Glomerular endothelial cell (primary cell): Measurements from ENCODE around the gene ABCG1. TPM values are rescaled to one million over a fixed set of nuclear protein-coding genes. Genes with fewer than 3 reads are reported as not detected.

Experiments used
- DNase-seq: peaks from one replicate; pipeline ENCODE4 v3.0.0-alpha.2; 2011; ENCODE audit warnings: low read depth, low spot score; ENCODE audit errors: extremely low read depth
- total RNA-seq: library from RNA; depleted of rRNA; stranded (reverse); fragments of >200 nt; gene quantifications from 2 replicates; pipeline ENCODE4 v1.2.3, GENCODE V29; 2015

Gene ABCG1
- total RNA-seq, 1 donor from 2014 or later = 66.0 TPM

DNA sequence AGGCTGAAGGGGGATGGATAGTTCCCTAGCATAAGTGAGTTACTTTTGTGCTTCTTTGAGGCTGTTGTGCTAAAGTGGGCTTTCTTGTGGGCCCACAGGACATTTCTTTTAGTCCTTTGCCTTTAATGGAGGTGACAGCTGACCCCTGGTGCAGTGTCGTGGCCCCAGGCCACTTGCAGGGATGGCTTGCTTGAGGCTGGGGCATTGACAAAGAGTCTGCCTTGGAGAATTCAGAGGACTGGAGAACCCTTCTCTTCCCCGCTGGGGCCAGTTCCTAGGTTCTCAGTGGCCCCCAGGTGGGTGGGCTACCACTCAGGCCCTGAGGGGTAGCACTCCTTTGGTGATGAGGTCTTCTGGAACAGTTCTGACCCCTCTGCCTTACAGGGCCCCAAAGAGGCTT lies 12.8 kb downstream of the ABCG1 start:
- no peak for DNase-seq

DNA sequence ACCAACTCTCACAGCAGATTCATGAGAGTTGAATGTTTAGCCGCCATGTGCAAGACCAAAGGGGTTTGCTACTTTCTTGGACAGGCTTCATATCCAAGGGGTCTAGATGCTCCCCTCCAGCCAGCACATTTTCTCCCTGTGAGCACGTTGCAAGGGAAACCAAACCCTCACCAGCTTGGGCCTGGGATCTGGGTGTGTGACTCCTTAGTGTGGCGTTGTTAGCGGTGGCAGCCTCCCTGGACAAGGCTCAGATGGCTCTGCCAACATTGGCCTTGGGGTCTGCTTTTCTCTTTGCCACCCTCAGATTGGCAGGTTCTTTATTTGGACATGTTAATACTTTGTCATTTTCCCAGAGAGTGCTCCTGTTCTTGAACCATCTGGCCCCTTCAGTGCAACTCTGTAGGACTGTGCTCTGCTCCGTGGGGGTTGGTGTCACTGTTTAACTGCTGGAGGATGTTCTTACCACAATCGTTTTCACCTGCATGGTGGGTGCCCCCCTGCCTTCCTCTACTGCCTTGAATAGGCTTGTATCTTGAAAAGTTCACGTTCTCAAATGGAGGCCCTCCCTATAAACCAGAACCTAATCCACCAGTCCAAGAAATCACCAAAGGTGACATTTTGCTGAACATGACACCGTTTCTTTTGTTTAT lies 13.4 kb downstream of the ABCG1 start:
- no peak for DNase-seq

DNA sequence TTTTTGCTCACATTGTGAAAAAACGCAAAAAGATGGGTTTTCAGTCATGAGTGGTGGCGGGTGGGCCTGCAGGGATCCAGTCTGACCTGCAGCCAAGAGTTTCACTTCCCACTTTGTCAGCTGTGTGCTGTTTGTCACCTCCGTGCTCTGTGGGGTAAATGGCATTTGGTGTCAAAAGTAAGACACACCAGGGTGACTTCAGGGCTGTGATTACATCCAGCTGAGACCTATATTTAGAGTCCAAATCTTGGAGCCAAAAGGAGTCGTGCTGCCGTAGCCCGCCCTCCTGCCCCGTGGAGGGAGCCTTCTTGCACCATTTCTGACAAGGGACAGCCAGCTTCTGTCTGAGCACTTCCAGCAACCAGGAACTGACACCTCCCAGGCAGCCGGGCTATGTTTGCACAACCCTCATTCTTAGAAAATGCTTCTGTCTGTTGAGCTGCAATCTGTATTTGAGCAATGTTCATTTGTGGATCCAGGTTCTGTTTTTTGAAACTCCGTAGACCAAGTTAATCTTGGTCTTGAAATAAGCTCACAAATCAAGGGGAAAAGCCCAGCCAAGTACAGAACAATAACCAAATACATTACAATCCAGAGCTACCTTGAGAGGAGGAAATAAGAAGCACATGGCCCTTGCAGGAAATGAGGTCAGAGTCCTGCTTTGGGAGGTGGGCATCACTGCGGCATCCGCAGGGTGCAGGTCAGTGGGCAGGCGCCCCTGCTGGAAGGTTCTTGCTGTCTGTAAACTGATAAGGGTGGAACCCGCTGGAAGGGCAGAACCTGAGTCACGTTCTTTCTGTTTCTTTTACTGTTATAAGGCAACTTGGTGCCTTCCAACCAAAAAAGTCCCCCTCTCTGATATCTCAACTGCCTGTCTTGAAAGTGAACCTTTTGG lies 14.4 kb downstream of the ABCG1 start:
- no peak for DNase-seq

DNA sequence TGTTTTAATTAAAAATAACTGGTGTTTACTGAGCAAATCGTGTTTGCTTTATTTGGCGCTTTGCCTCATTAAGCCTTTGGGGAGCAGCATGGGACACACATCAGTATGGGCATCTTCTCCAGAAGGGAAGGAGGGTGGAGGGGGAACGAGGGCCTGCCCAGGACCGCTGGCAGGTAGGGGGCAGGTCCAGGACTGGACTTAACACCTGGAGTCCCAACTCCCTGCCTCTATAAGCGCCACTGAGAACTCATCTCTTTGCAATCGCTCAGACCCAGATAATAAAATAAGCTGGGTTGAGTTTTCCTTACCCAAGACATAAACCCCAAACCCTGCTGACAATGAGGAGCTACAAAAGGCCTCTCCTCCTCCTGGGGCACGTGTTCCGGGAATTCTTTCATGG lies 15.1 kb downstream of the ABCG1 start:
- no peak for DNase-seq

DNA sequence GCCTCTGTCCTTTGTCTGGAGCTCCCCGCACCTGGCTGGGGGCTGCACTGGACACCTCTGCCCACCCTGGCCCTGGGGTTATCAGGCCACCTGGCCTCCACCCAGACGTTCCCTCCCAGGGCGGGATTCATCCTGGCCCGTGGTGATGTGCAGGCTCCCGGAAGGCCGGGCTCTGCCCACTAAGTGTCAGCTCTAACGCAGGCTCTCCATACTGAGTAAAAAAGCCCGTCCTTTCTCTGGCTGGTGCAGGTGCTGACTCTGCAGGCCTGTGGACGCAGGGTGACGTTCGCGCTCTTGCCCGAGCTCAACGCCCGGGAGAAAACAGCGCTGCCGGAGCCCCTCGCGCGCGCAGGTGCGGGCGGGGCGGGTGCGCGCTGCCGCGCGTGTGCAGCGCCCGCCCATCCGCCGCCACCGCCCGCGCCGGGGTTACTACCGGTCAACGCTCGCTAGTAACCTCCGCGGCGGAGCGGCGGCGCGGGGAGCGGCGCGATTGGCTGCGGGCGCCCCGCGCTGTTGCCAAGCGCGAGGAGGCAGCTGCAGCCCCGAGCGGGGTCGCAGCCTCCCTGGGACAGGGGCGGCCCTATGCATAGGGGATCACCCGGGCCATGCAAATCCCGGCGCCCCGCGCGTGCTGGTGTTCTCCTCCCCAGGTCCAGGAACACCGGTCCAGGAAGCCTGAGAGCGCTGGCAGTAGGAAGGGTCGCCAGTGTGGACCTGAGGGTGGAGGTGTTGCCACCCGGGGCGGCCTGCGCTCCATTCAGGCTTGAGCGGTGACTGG lies 15.7 kb downstream of the ABCG1 start:
- DNase-seq = no peak

DNA sequence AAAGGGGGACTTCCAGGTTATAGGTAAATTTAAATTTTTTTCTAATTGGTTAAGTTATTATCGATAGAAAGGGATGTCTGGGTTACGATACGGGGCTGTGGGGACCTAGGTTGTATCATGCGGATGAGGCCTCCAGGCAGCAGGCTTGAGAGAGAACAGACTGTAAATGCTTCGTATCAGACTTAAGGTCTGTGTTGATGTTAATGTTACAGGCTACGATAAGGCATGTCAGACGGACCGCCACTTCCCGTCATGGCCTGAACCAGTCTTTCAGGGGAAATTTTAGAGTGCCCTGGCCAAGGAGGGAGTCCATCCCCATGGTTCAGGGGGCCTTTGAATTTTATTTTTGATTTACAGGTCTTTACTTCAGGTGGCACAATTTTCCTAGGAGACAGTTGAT lies 16.7 kb downstream of the ABCG1 start:
- DNase-seq = no peak

DNA sequence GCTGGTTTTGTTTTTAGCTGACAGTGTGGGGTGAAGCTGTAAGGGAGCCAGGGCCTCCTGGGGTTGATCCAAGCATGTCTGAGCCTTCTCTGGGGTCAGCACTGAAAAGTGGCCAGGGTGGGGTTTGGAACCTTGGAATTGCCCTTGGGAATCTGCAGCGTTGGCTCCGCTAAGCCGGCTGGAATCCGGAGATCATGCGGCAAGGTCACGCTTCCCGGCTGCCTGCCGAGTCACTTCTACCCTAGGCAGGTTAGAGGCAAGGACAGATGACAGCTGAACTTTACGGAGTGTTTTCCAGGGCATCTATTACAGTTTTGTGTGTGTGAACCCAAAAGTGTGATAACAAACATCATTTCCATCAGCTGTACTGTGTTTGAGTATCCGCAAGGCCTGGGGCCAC lies 17.1 kb downstream of the ABCG1 start:
- DNase-seq = no peak

DNA sequence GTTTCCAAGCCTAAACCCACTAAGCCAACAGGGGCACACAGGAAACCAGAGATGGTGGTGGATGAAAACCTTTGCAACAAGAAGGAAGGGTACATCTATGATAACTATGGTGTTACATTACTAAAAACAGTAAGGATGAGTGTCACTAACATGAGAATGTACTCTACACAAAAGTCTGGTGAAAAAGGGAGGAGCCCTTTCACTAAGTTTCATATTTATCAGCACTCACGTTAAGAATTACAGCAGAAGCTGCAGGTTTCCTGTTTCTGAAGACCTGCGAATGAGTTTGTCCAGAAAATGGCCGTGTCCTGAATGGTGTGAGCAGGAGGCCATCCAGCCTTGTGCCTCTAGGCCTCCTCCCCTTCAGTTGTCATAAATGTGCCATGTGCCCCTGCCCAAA lies 17.8 kb downstream of the ABCG1 start:
- no peak for DNase-seq

DNA sequence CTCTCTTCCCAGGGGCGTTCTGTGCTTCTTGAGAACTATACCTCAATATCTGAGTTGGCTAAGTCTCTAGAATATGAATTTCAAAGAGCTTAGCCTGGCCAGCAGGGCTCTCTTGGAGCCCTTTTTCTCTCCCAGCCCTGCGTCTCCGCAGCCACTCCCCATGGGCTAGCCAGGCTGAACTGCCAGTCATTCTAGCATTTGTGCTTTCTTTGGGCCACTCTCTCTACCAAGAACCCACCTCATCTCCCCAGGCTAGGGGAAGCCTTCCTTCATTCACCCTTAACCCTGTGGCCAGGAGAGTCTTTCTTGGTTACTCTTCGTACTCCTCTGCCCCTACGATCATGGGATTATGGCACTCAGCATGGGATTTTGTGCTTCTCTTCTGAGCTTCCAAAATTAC lies 18.2 kb downstream of the ABCG1 start:
- DNase-seq = no peak

DNA sequence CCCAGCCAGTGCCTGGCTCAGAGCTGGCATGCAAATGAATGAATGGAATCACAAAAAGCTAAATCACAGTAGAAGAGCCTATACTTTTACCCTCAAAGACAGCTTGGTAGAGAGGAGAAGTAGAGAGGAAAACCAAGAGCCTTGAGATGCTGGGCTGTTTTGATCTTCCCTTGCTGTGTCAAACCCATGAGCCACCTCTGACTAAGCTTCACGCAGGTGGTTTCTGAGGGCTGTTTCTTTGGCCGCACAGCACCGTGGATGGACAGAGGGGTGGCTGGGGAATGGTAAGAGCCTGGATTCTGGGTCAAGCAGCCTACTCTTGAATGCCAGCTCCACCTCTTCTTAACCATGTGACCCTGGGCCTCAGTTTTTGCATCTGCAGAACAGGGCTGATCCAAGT lies 18.6 kb downstream of the ABCG1 start:
- no peak for DNase-seq

DNA sequence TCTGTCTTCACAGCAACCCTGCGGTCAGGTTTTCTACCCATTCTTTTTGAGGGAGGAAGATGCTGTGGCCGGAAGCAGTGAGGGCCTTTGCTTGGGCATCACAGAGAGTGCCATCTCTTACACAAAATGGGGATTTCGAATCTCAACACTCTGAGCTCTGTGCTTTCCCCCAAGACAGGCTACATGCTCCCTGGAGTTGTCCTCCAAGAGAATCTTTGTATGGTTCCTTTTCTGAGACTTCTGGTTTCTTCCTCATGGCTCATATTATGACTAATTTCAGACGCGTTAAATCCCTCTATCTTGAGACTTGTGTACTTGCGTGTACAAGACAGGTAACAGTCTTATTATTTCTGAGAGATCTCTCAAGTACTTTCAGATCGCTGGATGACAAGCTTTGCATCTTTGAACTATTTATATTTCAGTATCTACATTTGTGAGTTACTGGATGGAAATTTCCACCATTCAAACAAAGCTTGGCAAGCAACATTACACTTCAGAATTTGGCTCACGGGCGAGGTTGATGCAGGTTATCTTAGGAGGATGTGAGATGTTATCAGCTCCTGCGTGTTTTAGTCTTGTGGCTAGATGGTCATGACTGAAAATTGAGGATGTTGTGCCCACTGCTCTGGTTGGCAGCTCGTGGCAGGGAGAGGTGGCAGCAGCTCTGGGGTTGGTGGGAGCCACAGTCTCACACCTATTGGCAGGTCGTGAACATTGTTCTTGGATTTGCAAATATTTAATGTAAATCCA lies 19.4 kb downstream of the ABCG1 start:
- DNase-seq = no peak

DNA sequence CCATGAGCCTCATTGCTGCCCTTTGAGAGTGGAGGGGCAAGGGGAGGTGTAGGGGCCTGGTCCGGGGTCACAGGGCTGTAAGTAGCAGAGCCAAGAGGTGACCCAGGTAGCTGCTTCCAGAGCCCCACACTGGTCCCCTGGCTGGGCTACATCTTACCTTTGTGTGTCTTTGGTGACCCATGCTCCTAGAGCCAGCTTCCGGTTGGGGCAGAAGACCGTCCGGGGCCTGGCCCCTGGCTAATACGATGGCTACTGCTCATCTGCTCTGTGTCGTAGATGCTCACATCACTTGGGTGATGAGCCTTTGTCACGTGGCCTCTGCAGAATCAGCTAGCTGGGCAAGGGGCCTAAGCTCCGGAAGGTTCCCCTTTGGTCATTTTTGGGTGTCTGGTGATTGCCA lies 20.6 kb downstream of the ABCG1 start:
- no peak for DNase-seq

DNA sequence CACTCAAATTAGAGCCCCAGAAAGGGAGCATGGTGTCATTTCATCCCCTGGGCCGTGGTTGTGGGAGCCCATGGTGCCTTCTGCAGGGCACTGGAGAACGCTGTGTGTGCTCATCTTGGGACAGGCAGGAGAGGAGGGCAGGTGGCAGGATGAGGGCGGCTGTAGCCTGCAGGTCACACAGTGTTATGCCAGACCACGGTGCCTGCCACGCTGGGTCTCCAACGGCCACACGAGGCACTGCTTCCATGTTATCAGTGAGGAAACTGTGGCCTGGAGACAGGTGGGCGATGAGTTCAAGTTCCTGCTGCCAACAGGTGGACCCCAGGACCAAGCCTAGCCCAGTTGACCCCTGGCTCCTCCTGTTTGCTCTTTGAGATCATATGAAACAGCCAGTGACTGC lies 21.0 kb downstream of the ABCG1 start:
- DNase-seq = no peak

DNA sequence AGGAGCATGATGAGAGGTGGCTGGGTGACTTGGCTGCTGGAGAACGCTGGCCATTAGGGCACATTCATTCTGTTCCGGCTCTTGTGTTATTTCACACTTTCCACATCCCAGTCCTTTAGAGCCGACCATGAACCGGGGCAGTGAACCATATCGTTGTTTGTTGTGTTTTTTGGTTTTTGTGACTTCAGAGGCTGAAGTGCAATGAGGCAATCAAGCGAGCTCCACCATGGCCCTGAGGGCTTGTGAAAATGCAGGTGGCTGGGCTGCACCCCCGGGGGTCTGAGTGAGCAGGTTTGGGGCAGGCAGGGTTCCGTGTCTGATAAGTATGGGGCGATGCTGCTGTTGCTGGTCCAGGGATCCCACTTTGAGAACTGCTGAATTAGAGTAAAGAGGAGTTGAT lies 23.7 kb downstream of the ABCG1 start:
- no peak for DNase-seq

DNA sequence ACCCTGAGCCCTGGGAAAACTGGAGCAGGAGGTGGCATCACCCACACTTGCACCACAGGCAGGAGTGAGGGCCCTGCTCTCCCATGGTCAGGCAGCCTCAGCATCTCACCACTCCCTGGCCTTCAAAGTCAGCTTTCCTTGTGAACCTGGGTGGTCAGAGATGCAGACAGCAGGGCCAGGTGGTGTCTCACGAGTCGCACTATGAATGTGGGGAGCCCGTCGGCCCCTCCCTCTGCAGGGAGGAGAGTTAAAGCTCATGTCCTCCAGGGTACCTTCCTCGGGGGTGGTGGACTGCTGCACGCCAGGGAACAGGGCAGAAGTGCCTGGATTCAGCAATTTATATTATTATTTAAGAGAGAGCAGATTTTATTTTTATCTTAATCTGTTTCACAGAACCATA lies 24.1 kb downstream of the ABCG1 start:
- no peak for DNase-seq

DNA sequence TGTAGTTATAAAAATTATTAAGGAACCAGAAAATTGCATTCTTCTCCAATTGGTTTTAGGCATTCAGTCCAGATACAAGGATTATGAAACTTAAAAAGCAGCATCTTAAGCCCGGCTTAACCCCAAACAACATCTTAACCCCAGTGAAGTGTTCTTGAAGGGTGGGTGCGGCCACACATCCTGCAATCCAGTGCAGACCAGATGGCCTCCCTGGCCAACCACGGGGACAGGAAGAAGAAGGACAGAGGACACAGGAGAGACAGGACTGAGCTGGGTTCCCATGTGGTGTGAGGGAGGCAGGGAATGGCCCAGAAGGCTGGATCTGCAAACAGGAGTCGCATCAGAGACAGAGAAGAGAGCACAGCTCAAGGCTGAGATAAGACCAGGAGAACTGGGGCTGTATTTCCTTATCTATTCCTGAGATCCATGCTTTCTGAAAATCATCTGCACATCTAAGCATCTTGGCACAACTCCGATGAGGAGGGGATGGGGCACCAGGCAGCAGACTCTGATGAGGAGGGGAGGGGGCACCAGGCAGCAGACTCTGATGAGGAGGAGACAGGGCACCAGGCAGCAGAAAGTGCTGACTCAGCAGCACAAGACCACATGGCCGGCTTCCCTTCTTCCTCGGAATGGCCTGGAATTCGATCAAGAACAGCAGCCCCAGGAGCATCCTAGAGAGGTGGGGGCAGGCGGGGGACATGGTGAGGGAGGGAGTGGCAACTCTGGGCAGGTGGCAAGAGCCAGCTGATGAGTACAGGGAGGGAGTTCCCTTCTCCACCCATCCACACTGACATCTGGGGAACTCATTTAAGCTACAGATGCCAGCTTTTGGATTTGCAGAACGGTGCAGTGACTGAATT lies 26.6 kb downstream of the ABCG1 start:
- no peak for DNase-seq

DNA sequence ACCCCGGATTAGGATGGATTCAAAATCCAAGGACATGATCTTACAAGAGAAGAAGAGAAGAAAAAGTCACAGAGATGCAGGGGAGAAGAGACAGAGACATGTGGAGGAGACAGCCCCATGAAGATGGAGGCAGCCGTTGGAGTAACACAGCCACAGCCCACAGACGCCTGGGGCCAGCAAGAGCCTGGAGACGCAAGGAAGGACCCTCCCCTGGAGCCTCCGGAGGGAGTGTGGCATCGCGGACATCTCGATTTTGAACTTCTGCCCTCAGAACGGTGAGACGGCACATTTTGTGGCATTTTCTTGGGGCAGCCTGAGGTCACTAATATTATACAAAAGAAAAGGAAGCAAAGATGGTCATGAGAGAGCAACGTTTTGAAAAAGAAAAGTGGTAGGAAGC lies 28.8 kb downstream of the ABCG1 start:
- DNase-seq = no peak

DNA sequence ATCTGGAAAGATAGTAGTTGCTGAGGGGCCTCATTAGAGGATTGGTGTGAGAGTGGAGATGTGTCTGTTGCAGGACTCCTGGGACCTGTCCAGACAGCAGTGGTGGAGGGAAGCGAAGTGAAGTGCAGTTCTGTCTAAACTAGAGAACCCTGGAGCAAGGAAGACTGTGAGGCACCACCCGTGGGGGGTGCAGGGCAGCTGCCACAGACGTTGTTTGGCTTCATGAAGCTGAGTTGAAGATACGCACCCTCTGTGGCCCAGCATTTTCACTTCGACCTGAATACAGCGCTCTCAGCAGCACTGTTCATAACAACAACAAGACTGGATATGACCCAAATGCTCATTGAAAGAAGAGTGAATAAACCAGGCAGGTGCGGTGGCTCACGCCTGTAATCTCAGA lies 29.3 kb downstream of the ABCG1 start:
- no peak for DNase-seq

DNA sequence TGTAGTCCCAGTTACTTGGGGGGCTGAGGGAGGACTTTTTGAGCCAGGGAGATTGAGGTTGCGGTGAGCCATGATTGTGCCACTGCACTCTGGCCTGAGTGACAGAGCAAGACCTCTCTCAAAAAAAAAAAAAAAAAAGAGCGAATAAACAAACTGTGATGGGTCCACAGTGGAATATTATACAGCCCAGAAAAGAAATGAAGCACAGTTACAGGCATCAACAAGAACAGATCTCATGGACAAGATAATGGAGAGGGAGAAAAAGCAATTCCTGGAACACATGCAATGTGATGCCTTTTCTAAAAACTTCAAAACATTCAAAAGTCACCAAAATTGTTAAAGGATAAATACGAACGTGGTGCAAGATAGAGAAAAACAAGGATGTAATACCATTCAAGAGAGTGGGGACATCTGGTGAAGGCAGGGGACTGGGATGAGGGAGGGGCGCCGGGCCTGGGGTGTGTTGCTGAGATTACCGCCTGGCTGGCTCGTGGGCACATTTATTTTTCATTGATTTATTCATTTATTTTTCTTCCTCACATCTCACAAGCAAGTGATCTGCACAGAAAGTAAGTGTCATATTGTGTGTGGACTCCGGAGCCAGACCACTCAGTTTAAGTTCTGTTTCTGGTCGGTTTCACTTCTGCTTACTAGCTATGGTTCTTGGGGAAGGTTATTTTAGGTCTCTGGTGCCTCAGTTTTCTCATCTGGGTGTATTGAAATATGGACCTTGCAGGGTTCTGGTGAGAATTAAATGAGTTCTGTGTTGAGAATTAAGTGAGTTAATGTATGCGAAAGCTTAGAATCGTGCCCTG lies 30.1 kb downstream of the ABCG1 start:
- no peak for DNase-seq
